MM.1S (cell line): Measurements from ENCODE around the gene TREX2.

Experiments used
- DNase-seq: peaks from one replicate; pipeline ENCODE4 v3.0.0-alpha.2; 2015
- H2AFZ ChIP-seq: fragments of 300-600 bp; sonication (generic); 2 replicates; pipeline ENCODE4 v1.6.0; 2016; ENCODE audit warnings: antibody characterized with exemption, low read length
- H3F3A ChIP-seq: fragments of 300-600 bp; sonication (generic); 2 replicates; pipeline ENCODE4 v1.6.1; 2016; ENCODE audit warnings: mild to moderate bottlenecking, antibody characterized with exemption, low read length, moderate library complexity, mixed read lengths; ENCODE audit not compliant: insufficient read depth
- H3K27ac ChIP-seq: fragments of 300-600 bp; sonication (generic); 2 replicates; pipeline ENCODE4 v1.5.1; 2016; ENCODE audit warnings: mild to moderate bottlenecking, low read length
- H3K27me3 ChIP-seq: fragments of 300-600 bp; sonication (generic); replicated peaks from 2 replicates; pipeline ENCODE4 v1.6.0; 2016; ENCODE audit warnings: low read length; ENCODE audit not compliant: insufficient read depth
- H3K36me3 ChIP-seq: fragments of 300-600 bp; sonication (generic); replicated peaks from 2 replicates; pipeline ENCODE4 v1.6.1; 2016; ENCODE audit warnings: mild to moderate bottlenecking, low read length, mixed read lengths; ENCODE audit not compliant: insufficient read depth
- H3K4me1 ChIP-seq: fragments of 300-600 bp; sonication (generic); 2 replicates; pipeline ENCODE4 v1.6.1; 2016; ENCODE audit warnings: low read length, mixed read lengths
- H3K4me2 ChIP-seq: fragments of 300-600 bp; sonication (generic); 2 replicates; pipeline ENCODE4 v1.6.0; 2016; ENCODE audit warnings: low read depth, low read length
- H3K4me3 ChIP-seq: fragments of 300-600 bp; sonication (generic); 2 replicates; pipeline ENCODE4 v1.5.1; 2016; ENCODE audit warnings: low read length, mixed read lengths
- H3K79me2 ChIP-seq: fragments of 300-600 bp; sonication (generic); 2 replicates; pipeline ENCODE4 v1.6.1; 2016; ENCODE audit warnings: mixed run types, low read length, mixed read lengths
- H3K9ac ChIP-seq: fragments of 300-600 bp; sonication (generic); 2 replicates; pipeline ENCODE4 v1.6.1; 2016; ENCODE audit warnings: low read length, mixed read lengths
- H3K9me2 ChIP-seq: fragments of 300-600 bp; sonication (generic); replicated peaks from 2 replicates; pipeline ENCODE4 v1.6.1; 2016; ENCODE audit warnings: mild to moderate bottlenecking, low read length, mixed read lengths; ENCODE audit not compliant: insufficient read depth
- H3K9me3 ChIP-seq: fragments of 300-600 bp; sonication (generic); replicated peaks from 2 replicates; pipeline ENCODE4 v1.6.1; 2016; ENCODE audit warnings: mild to moderate bottlenecking, low read length, mixed read lengths; ENCODE audit not compliant: insufficient read depth
- H4K20me1 ChIP-seq: fragments of 300-600 bp; sonication (generic); 2 replicates; pipeline ENCODE4 v1.6.1; 2016; ENCODE audit warnings: mild to moderate bottlenecking, low read length, moderate library complexity, mixed read lengths; ENCODE audit not compliant: insufficient read depth
- CTCF ChIP-seq: fragments of 300-600 bp; sonication (generic); IDR thresholded peaks from 2 replicates; pipeline ENCODE4 v1.5.1; 2016; ENCODE audit warnings: antibody characterized with exemption, low read length, mixed read lengths
- EZH2 ChIP-seq: fragments of 300-600 bp; sonication (generic); optimal IDR thresholded peaks from 2 replicates; pipeline ENCODE3; 2017; ENCODE audit warnings: low read depth, mild to moderate bottlenecking, antibody characterized with exemption, low read length, mixed read lengths
- EZH2phosphoT487 ChIP-seq: fragments of 300-600 bp; sonication (generic); IDR thresholded peaks from 2 replicates; pipeline ENCODE4 v1.6.1; 2018; ENCODE audit warnings: antibody characterized with exemption, low read length

The TREX2 gene

GRCh38 chrX:153438532-153438931, 7.3 kb downstream of the TREX2 start:
- Histone ChIP-seq H3K79me2 (no peaks in the 10 kb centered on the region), H3K4me2 (no peak overlapping the region), H3K27me3 (no peaks in the 10 kb centered on the region), H3K36me3 (no peaks in the 10 kb centered on the region), H3K9me3 (no peaks in the 10 kb centered on the region), H3F3A (no peaks in the 10 kb centered on the region), H3K9ac (no peak overlapping the region), H4K20me1 (no peaks in the 10 kb centered on the region), H3K27ac (no peak overlapping the region), H2AFZ (no peak overlapping the region), H3K4me1 (no peaks in the 10 kb centered on the region), H3K4me3 (no peak overlapping the region), H3K9me2 (no peaks in the 10 kb centered on the region)
- DNase-seq, result no peak
- TF ChIP-seq CTCF, result peak; percentile 26
- no peak for TF ChIP-seq EZH2

DNA sequence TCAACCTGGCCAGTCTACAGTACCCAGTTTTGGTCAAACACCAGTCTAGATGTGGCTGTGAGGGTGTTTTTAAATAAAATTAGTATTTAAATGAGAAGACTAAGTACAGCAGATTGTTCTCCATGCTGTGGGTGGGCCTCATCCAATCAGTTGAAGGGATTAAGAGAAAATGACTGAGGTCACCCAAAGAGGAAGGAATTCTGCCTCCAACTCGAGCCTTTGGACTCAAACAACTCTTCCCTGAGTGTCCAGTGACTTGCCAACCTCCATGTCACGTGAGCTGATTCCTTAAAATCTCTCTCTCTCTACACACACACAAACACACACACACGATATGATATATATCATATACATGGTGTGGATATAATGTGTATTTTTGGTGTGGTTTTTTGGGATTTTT, 10.0 kb downstream of the TREX2 start:
- Histone ChIP-seq H3K9ac (no peak overlapping the region), H3K4me3 (no peak overlapping the region), H3K27ac (no peak overlapping the region), H4K20me1 (no peaks in the 10 kb centered on the region), H3F3A (no peaks in the 10 kb centered on the region), H2AFZ (no peak overlapping the region), H3K4me2 (no peak overlapping the region), H3K79me2 (no peaks in the 10 kb centered on the region), H3K9me3 (no peaks in the 10 kb centered on the region), H3K4me1 (no peaks in the 10 kb centered on the region), H3K9me2 (no peaks in the 10 kb centered on the region), H3K27me3 (no peaks in the 10 kb centered on the region), H3K36me3 (no peaks in the 10 kb centered on the region)
- no peak for TF ChIP-seq EZH2
- TF ChIP-seq CTCF, result no peak
- no peak for TF ChIP-seq EZH2phosphoT487
- no peak for DNase-seq

DNA sequence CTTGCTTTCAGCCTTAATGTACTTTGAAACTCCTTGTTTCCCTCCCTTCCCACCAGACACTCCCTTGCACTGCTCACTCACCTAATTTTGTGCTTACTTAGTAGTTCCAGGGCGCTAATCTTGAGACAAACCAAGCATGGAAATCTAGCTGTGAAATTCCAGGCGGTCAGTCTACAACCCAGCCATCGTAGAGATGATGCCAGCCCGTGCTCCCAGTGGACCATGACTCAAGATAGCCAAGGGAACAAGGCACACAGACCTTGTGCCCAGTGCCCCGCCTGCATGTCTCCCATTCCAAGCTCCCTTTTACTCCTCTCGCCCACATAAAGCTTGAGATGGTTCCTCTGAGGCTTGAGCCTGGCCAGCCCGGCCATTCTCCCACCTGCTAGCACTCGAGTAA, 11.1 kb downstream of the TREX2 start:
- Histone ChIP-seq H3K4me3 (no peak overlapping the region), H3K9me2 (no peaks in the 10 kb centered on the region), H3F3A (no peaks in the 10 kb centered on the region), H3K27me3 (no peaks in the 10 kb centered on the region), H3K79me2 (no peaks in the 10 kb centered on the region), H3K9me3 (no peaks in the 10 kb centered on the region), H3K9ac (no peak overlapping the region), H4K20me1 (no peaks in the 10 kb centered on the region), H3K4me2 (no peak overlapping the region), H3K27ac (no peak overlapping the region), H2AFZ (no peak overlapping the region), H3K36me3 (no peaks in the 10 kb centered on the region), H3K4me1 (no peaks in the 10 kb centered on the region)
- no peak for TF ChIP-seq EZH2phosphoT487
- no peak for TF ChIP-seq CTCF
- TF ChIP-seq EZH2, result no peak
- no peak for DNase-seq
